ENCODE results near the gene CDY2B.
"Not testable (repeated sequence)": the region's sequence is repeated elsewhere in the genome, so short reads cannot be mapped to it uniquely, and the experiment has no call there.

CDY2B gene

GRCh38 chrY:17880120-17880519 lies at the start of gene CDY2B:
CDY2B (minus strand) TSS chrY:17880220; CDS start chrY:17879892, 328 bp downstream.
- DNase-seq (ENCODE audit: low read depth, low spot score) = not testable (repeated sequence)

- not testable (repeated sequence) for DNase-seq (ENCODE audit: low read depth, low spot score)
These were observed 28.0 kb upstream of the CDY2B start for GRCh38 chrY:17908009-17908408.

GRCh38 chrY:17907351-17907750 lies 27.3 kb upstream of the CDY2B start:
- DNase-seq (ENCODE audit: low read depth, low spot score) = not testable (repeated sequence)

GRCh38 chrY:17881697-17882096 lies 1.7 kb upstream of the CDY2B start:
- DNase-seq (ENCODE audit: low read depth, low spot score) = not testable (repeated sequence)

- DNase-seq (ENCODE audit: low read depth, low spot score) = not testable (repeated sequence)
These were observed 3.3 kb downstream of the CDY2B start for GRCh38 chrY:17876767-17877166.

GRCh38 chrY:17875401-17875800 lies 4.6 kb downstream of the CDY2B start:
- DNase-seq (ENCODE audit: low read depth, low spot score) = not testable (repeated sequence)

- not testable (repeated sequence) for DNase-seq (ENCODE audit: low read depth, low spot score)
These were observed 8.7 kb downstream of the CDY2B start for GRCh38 chrY:17871194-17871903.

GRCh38 chrY:17870737-17871136 lies 9.3 kb downstream of the CDY2B start:
- not testable (repeated sequence) for DNase-seq (ENCODE audit: low read depth, low spot score)

- not testable (repeated sequence) for DNase-seq (ENCODE audit: low read depth, low spot score)
These were observed 12.2 kb downstream of the CDY2B start for GRCh38 chrY:17867850-17868249.

- not testable (repeated sequence) for DNase-seq (ENCODE audit: low read depth, low spot score)
These were observed 19.4 kb downstream of the CDY2B start for GRCh38 chrY:17860634-17861033.

- DNase-seq (ENCODE audit: low read depth, low spot score) = not testable (repeated sequence)
These were observed 22.8 kb downstream of the CDY2B start for GRCh38 chrY:17856963-17857848.

- DNase-seq (ENCODE audit: low read depth, low spot score) = not testable (repeated sequence)
These were observed 23.5 kb downstream of the CDY2B start for GRCh38 chrY:17856508-17856907.

GRCh38 chrY:17849131-17849530 lies 30.9 kb downstream of the CDY2B start:
- DNase-seq (ENCODE audit: low read depth, low spot score) = not testable (repeated sequence)

GRCh38 chrY:17832149-17832548 lies 47.9 kb downstream of the CDY2B start:
- not testable (repeated sequence) for DNase-seq (ENCODE audit: low read depth, low spot score)
